PC-9 (cell line): ENCODE data around the gene EDEM2. TPM values are rescaled to one million over a fixed set of nuclear protein-coding genes. Genes with fewer than 3 reads are reported as not detected.

ENCODE experiments used
- BruUV-seq: library from RNA; stranded (reverse); fragments of 400-500 nt; replicated peaks from 2 replicates; lab custom pipeline; 2021; lab: Mats Ljungman, UMichigan
- CTCF ChIA-PET: fragments of 300-600 bp; sonication (Branson Sonifier 250); formaldehyde crosslinking; loops from one replicate; lab custom pipeline; 2022; ENCODE audit warnings: antibody characterized with exemption; lab: Charles Lee
- POLR2A ChIA-PET: fragments of 300-600 bp; sonication (Branson Sonifier 250); formaldehyde crosslinking; loops from one replicate; lab custom pipeline; 2022; ENCODE audit warnings: antibody characterized with exemption; ENCODE audit not compliant: unreplicated experiment; lab: Charles Lee
- DNase-seq, 2 experiments: peaks; one replicate each; pipeline versions ENCODE4 v3.0.0 to v3.0.0-alpha.2; 2015 to 2022; ENCODE audit warnings: mixed read lengths in 1 of 2
- H2AFZ ChIP-seq: fragments of 200-600 bp; sonication (generic); 2 replicates; pipeline ENCODE4 v1.8.1; 2017; ENCODE audit warnings: antibody characterized with exemption
- H3F3A ChIP-seq: fragments of 200-600 bp; sonication (generic); 2 replicates; pipeline ENCODE4 v1.8.1; 2017; ENCODE audit warnings: antibody characterized with exemption, mild to moderate bottlenecking, low read depth; ENCODE audit not compliant: insufficient read depth
- H3K27ac ChIP-seq: fragments of 200-600 bp; sonication (generic); 2 replicates; pipeline ENCODE4 v1.6.1; 2016; ENCODE audit warnings: mixed run types
- H3K27me3 ChIP-seq: fragments of 200-600 bp; sonication (generic); 2 replicates; pipeline ENCODE4 v1.6.1; 2016; ENCODE audit warnings: low read depth, mixed run types; ENCODE audit not compliant: insufficient read depth
- H3K36me3 ChIP-seq: fragments of 200-600 bp; sonication (generic); 2 replicates; pipeline ENCODE4 v1.6.1; 2016; ENCODE audit warnings: low read depth, mixed run types
- H3K4me1 ChIP-seq: fragments of 200-600 bp; sonication (generic); replicated peaks from 2 replicates; pipeline ENCODE4 v1.6.1; 2016; ENCODE audit warnings: mixed run types; ENCODE audit not compliant: insufficient read depth
- H3K4me2 ChIP-seq: fragments of 200-600 bp; sonication (generic); 2 replicates; pipeline ENCODE4 v1.6.1; 2017; ENCODE audit warnings: mixed run types
- H3K4me3 ChIP-seq: fragments of 200-600 bp; sonication (generic); 2 replicates; pipeline ENCODE4 v1.6.1; 2016; ENCODE audit warnings: mixed run types
- H3K79me2 ChIP-seq: fragments of 200-600 bp; sonication (generic); 2 replicates; pipeline ENCODE4 v1.6.1; 2017; ENCODE audit warnings: low read depth, mixed run types
- H3K9me2 ChIP-seq: fragments of 200-600 bp; sonication (generic); 2 replicates; pipeline ENCODE4 v1.8.1; 2017; ENCODE audit warnings: mild to moderate bottlenecking; ENCODE audit not compliant: insufficient read depth
- H3K9me3 ChIP-seq: fragments of 200-600 bp; sonication (generic); 2 replicates; pipeline ENCODE4 v1.8.1; 2016; ENCODE audit warnings: low read depth; ENCODE audit not compliant: insufficient read depth
- H4K20me1 ChIP-seq: fragments of 200-600 bp; sonication (generic); 2 replicates; pipeline ENCODE4 v1.8.1; 2017; ENCODE audit not compliant: insufficient read depth
- EZH2 ChIP-seq: fragments of 200-600 bp; sonication (generic); IDR thresholded peaks from 2 replicates; pipeline ENCODE4 v1.8.0; 2017; ENCODE audit warnings: antibody characterized with exemption, low read depth
- intact Hi-C: fragments of 100-400 bp; cut with micrococcal nuclease; formaldehyde crosslinking; loops from one replicate; pipeline ENCODE4 v1.10.0; 2022; ENCODE audit not compliant: unreplicated experiment
- total RNA-seq: library from RNA; stranded (reverse); gene quantifications from 2 replicates; pipeline ENCODE4 v1.2.3, GENCODE V29; 2021
- TF ChIP-seq, protein P1 (sequence below): fragments of 200-600 bp; sonication (generic); conservative IDR thresholded peaks from 2 replicates; pipeline ENCODE4 v1.6.1; 2017; ENCODE audit warnings: mixed run types, antibody characterized with exemption, mild to moderate bottlenecking, moderate library complexity

EDEM2 gene
- total RNA-seq, 1 experiment from 2014 or later = 34.9 TPM

DNA sequence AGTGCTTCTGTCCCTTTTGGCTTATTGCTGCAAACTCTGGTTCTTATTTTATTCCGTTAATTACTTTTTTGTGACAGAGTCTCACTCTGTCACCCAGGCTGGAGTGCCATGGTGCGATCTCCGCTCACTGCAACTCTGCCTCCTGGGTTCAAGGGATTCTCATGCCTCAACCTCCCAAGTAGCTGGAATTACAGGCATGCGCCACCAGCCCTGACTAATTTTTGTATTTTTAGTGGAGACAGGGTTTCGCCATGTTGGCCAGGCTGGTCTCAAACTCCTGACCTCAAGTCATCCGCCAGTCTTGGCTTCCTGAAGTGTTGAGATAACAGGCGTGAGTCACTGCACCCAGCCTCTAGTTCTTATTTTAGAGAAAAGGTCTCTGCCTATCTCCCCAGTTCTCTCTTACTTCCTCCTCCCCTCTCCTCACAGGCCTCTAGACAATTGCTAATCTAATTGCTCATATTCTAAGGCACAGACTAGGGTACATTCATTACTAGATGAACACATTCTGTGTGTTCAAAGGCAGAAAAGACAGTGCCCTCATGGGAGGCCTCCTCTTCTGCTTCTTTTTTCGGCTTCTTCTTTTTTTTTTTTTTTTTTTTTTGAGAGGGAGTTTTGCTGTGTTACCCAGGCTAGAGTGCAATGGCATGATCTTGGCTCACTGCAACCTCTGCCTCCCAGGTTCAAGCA is 27.0 kb downstream of the EDEM2 start:
- Histone ChIP-seq H3K27me3 (no peaks in the 10 kb centered on the region), H3K36me3 (peaks cover 24% of the 10 kb centered on the region), H4K20me1 (no peaks in the 10 kb centered on the region), H3K9me3 (no peaks in the 10 kb centered on the region), H3K4me1 (0 out of 2 replicates have a peak, but pooled peaks cover 8% of the 10 kb centered on the region), H3K4me3 (no peak overlapping the region), H3K27ac (no peak overlapping the region), H3K79me2 (no peaks in the 10 kb centered on the region), H3K9me2 (no peaks in the 10 kb centered on the region), H3F3A (no peaks in the 10 kb centered on the region), H2AFZ (no peak overlapping the region), H3K4me2 (no peak overlapping the region)
- ChIA-PET POLR2A (no interaction called here), CTCF (interaction anchor here (0.7 kb wide), 1 partner anchor 23 kb away, joined by 10 read pairs; no protein-coding TSS in a partner anchor)
- TF ChIP-seq, protein P1, sequence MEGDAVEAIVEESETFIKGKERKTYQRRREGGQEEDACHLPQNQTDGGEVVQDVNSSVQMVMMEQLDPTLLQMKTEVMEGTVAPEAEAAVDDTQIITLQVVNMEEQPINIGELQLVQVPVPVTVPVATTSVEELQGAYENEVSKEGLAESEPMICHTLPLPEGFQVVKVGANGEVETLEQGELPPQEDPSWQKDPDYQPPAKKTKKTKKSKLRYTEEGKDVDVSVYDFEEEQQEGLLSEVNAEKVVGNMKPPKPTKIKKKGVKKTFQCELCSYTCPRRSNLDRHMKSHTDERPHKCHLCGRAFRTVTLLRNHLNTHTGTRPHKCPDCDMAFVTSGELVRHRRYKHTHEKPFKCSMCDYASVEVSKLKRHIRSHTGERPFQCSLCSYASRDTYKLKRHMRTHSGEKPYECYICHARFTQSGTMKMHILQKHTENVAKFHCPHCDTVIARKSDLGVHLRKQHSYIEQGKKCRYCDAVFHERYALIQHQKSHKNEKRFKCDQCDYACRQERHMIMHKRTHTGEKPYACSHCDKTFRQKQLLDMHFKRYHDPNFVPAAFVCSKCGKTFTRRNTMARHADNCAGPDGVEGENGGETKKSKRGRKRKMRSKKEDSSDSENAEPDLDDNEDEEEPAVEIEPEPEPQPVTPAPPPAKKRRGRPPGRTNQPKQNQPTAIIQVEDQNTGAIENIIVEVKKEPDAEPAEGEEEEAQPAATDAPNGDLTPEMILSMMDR = no peak
- no peak for TF ChIP-seq EZH2
- DNase-seq = peak in 1 of 2 experiments; percentile 66
- BruUV-seq = no TSS peak
- intact Hi-C loops = no loop called here

DNA sequence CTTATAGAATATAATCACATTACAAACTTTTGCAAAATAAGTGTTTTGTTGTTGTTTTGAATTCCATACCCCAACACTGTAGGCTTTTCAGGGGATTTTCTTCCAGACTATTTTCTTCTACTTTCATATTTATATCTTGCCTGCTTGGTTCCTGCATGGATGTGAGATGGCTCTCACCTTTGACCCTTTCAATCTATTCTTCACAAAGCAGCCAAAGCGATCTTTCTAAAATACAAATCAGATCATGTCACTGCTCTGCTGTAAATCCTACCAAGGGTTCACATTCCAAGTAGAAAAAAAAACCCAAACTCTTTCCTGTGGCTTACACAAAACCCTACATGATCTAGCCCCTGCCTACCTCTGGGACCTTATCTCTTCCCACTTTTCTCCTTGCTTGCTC is 29.5 kb downstream of the EDEM2 start:
- no peaks in the 10 kb centered on the region for H3F3A ChIP-seq
- H2AFZ ChIP-seq = no peak overlapping the region
- H3K36me3 ChIP-seq = peaks cover 20% of the 10 kb centered on the region
- H3K9me2 ChIP-seq = no peaks in the 10 kb centered on the region
- no peaks in the 10 kb centered on the region for H3K27me3 ChIP-seq
- BruUV-seq = no TSS peak
- no peak for DNase-seq
- H3K4me3 ChIP-seq = no peak overlapping the region
- H3K9me3 ChIP-seq = no peaks in the 10 kb centered on the region
- no peaks in the 10 kb centered on the region for H4K20me1 ChIP-seq
- no peak overlapping the region for H3K27ac ChIP-seq
- POLR2A ChIA-PET = no interaction called here
- no peaks in the 10 kb centered on the region for H3K79me2 ChIP-seq
- H3K4me2 ChIP-seq = no peak overlapping the region
- intact Hi-C loops = no loop called here
- TF ChIP-seq EZH2 = no peak
- TF ChIP-seq, protein P1 = no peak
- CTCF ChIA-PET = no interaction called here
- H3K4me1 ChIP-seq = 0 out of 2 replicates have a peak, but pooled peaks cover 8% of the 10 kb centered on the region

DNA sequence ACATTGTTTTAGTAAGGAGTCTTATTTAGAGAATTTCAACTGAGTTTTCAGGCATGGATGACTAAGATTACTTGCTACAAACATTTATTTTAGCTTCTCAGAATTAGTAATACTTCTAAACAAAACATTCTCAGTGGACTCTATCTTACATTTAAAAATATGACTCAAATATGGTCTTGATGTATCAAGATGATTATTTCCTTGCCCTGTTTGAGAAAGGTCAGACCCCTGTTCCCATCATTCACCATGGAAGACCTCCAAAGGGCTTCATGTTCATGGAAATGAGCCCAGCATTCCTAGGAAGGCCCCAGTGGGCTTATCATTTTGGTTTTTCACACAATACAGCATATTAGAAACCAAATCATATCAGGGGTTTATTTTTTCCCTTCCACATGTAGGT is 29.9 kb downstream of the EDEM2 start:
- no peak for TF ChIP-seq EZH2
- TF ChIP-seq, protein P1 = no peak
- ChIA-PET CTCF (no interaction called here), POLR2A (no interaction called here)
- H3K9me2 ChIP-seq = no peaks in the 10 kb centered on the region
- H3K4me2 ChIP-seq = no peak overlapping the region
- intact Hi-C loops = no loop called here
- no peak overlapping the region for H3K27ac ChIP-seq
- H3K27me3 ChIP-seq = no peaks in the 10 kb centered on the region
- no peak overlapping the region for H2AFZ ChIP-seq
- no peaks in the 10 kb centered on the region for H3K9me3 ChIP-seq
- H3F3A ChIP-seq = no peaks in the 10 kb centered on the region
- H3K4me3 ChIP-seq = no peak overlapping the region
- H3K36me3 ChIP-seq = peaks cover 20% of the 10 kb centered on the region
- no peak for DNase-seq
- no TSS peak for BruUV-seq
- H4K20me1 ChIP-seq = no peaks in the 10 kb centered on the region
- no peaks in the 10 kb centered on the region for H3K79me2 ChIP-seq
- 0 out of 2 replicates have a peak, but pooled peaks cover 8% of the 10 kb centered on the region for H3K4me1 ChIP-seq
